ENCODE data around the gene FASTKD2. TPM values are rescaled to one million over a fixed set of nuclear protein-coding genes. Genes with fewer than 3 reads are reported as not detected.

The FASTKD2 gene
- total RNA-seq, 1 donor from 2014 or later: 23.3 TPM

DNA sequence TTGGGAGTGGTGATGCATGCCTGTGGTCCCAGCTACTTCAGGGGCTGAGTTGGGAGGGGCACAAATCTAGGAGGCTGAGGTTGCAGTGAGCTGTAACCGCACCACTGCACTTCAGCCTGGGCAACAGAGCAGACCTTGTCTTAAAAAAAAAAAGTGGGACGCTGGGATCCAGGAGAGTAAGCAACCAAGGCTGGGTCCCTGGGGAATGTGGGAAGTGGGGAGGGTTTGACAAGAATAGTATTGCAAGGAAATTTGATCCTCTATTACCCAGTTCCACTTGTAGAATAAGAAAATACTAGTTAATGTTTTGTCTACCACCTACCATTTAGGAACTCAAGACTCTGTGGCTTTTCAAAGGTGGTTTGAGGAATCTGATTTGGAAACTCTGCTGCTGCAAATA, 26.1 kb upstream of the FASTKD2 start:
- Histone ChIP-seq H3K4me1 (no peaks in the 10 kb centered on the region), H3K36me3 (no peaks in the 10 kb centered on the region), H3K9me3 (no peaks in the 10 kb centered on the region), H3K27ac (no peak overlapping the region), H3K27me3 (no peaks in the 10 kb centered on the region), H3K4me3 (no peak overlapping the region)
- intact Hi-C loops (cut with DNase I): no loop called here
- no peak for DNase-seq (ENCODE audit: extremely low spot score in 2 of 2)
- TF ChIP-seq POLR2AphosphoS5 (IDR thresholded peaks at IDR 0.05; ENCODE audit: insufficient read depth in 1 of 2, low read depth in 1 of 2) (no peak), POLR2A (IDR thresholded peaks at IDR 0.05) (no peak)
- TF ChIP-seq, protein P1, sequence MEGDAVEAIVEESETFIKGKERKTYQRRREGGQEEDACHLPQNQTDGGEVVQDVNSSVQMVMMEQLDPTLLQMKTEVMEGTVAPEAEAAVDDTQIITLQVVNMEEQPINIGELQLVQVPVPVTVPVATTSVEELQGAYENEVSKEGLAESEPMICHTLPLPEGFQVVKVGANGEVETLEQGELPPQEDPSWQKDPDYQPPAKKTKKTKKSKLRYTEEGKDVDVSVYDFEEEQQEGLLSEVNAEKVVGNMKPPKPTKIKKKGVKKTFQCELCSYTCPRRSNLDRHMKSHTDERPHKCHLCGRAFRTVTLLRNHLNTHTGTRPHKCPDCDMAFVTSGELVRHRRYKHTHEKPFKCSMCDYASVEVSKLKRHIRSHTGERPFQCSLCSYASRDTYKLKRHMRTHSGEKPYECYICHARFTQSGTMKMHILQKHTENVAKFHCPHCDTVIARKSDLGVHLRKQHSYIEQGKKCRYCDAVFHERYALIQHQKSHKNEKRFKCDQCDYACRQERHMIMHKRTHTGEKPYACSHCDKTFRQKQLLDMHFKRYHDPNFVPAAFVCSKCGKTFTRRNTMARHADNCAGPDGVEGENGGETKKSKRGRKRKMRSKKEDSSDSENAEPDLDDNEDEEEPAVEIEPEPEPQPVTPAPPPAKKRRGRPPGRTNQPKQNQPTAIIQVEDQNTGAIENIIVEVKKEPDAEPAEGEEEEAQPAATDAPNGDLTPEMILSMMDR (IDR thresholded peaks at IDR 0.05): no peak

GRCh38 chr2:206740800-206741199, 24.6 kb upstream of the FASTKD2 start:
- Histone ChIP-seq H3K4me3 (no peak overlapping the region), H3K9me3 (no peaks in the 10 kb centered on the region), H3K36me3 (no peaks in the 10 kb centered on the region), H3K27ac (no peak overlapping the region), H3K27me3 (no peaks in the 10 kb centered on the region), H3K4me1 (no peaks in the 10 kb centered on the region)
- no peak for DNase-seq (ENCODE audit: extremely low spot score in 2 of 2)
- TF ChIP-seq POLR2A (IDR thresholded peaks at IDR 0.05) (no peak), POLR2AphosphoS5 (IDR thresholded peaks at IDR 0.05; ENCODE audit: insufficient read depth in 1 of 2, low read depth in 1 of 2) (no peak)
- TF ChIP-seq, protein P1 (IDR thresholded peaks at IDR 0.05): no peak
- intact Hi-C loops (cut with DNase I): no loop called here

GRCh38 chr2:206756816-206757215, 8.6 kb upstream of the FASTKD2 start:
- H3K9me3 ChIP-seq: no peaks in the 10 kb centered on the region
- no peaks in the 10 kb centered on the region for H3K4me1 ChIP-seq
- no peak overlapping the region for H3K27ac ChIP-seq
- H3K36me3 ChIP-seq: no peaks in the 10 kb centered on the region
- no peaks in the 10 kb centered on the region for H3K27me3 ChIP-seq
- TF ChIP-seq POLR2A (IDR thresholded peaks at IDR 0.05) (no peak), POLR2AphosphoS5 (IDR thresholded peaks at IDR 0.05; ENCODE audit: insufficient read depth in 1 of 2, low read depth in 1 of 2) (no peak)
- TF ChIP-seq, protein P1 (IDR thresholded peaks at IDR 0.05): no peak
- H3K4me3 ChIP-seq: no peak overlapping the region
- intact Hi-C loops (cut with DNase I): no loop called here
- no peak for DNase-seq (ENCODE audit: extremely low spot score in 2 of 2)

DNA sequence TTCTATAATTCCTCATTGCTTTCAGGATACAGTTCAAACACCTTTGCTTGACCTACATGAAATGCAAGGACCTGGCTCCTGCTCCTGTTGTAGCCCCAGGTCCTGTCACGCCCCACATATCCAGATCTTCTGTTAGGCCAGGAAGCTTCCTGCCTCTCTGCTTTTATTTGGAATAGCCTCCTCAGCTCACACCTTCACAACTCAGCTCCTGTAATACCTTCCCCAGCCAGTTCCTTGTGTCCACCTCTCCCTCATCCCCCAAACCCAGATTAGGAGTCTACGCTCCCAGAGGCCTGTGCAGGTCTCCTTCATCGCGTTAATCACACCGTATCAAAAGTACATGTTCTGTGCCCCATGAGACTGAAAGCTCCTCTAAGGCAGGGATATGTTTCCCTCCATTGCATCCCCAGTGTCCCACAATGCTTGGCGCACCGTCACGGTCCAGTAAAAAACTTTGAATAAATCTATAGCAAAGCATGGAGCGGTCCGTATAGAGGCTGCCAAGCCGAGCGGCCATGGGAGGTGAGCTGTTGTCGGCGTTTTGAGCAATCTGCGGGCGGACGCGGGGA, 649 bp upstream of the FASTKD2 start:
- H3K27ac ChIP-seq: peak overlapping the region; percentile 72
- no peak for DNase-seq (ENCODE audit: extremely low spot score in 2 of 2)
- H3K36me3 ChIP-seq: no peaks in the 10 kb centered on the region
- peak overlapping the region; percentile 66 to 69 for H3K4me3 ChIP-seq
- intact Hi-C loops (cut with DNase I): no loop called here
- TF ChIP-seq, protein P1 (IDR thresholded peaks at IDR 0.05): no peak
- no peak for TF ChIP-seq POLR2AphosphoS5 (IDR thresholded peaks at IDR 0.05; ENCODE audit: insufficient read depth in 1 of 2, low read depth in 1 of 2)
- TF ChIP-seq POLR2A (IDR thresholded peaks at IDR 0.05): no peak
- H3K27me3 ChIP-seq: no peaks in the 10 kb centered on the region
- H3K9me3 ChIP-seq: no peaks in the 10 kb centered on the region
- H3K4me1 ChIP-seq: peaks cover 26% of the 10 kb centered on the region

GRCh38 chr2:206766057-206766930, 888 bp downstream of the FASTKD2 start:
- no peaks in the 10 kb centered on the region for H3K9me3 ChIP-seq
- TF ChIP-seq POLR2AphosphoS5 (IDR thresholded peaks at IDR 0.05; ENCODE audit: insufficient read depth in 1 of 2, low read depth in 1 of 2): no peak
- no peak for TF ChIP-seq POLR2A (IDR thresholded peaks at IDR 0.05)
- TF ChIP-seq, protein P1 (IDR thresholded peaks at IDR 0.05): no peak
- H3K36me3 ChIP-seq: no peaks in the 10 kb centered on the region
- peak overlapping the region; percentile 66 to 69 for H3K4me3 ChIP-seq
- DNase-seq (ENCODE audit: extremely low spot score in 2 of 2): no peak
- H3K27ac ChIP-seq: peak overlapping the region; percentile 72
- no peaks in the 10 kb centered on the region for H3K27me3 ChIP-seq
- intact Hi-C loops (cut with DNase I): no loop called here
- H3K4me1 ChIP-seq: peaks cover 26% of the 10 kb centered on the region
